Smooth muscle cell (in vitro differentiated cells): ENCODE measurements around the gene UBL5. TPM values are rescaled to one million over a fixed set of nuclear protein-coding genes. Genes with fewer than 3 reads are reported as not detected.

Experiments
- DNase-seq: peaks from one replicate; lab custom pipeline; 2025; ENCODE audit not compliant: unreplicated experiment; lab: John Stamatoyannopoulos, UW
- H2AFZ ChIP-seq: fragments of 200-600 bp; sonication (generic); 2 replicates; pipeline ENCODE4 v1.6.0; 2016; ENCODE audit warnings: antibody characterized with exemption, low read depth, mild to moderate bottlenecking
- H3F3A ChIP-seq: fragments of 200-600 bp; sonication (generic); 2 replicates; pipeline ENCODE4 v1.6.0; 2017; ENCODE audit warnings: antibody characterized with exemption, low read depth
- H3K27ac ChIP-seq: fragments of 200-600 bp; sonication (generic); 2 replicates; pipeline ENCODE4 v1.5.1; 2016; ENCODE audit warnings: low read depth, mild to moderate bottlenecking
- H3K27me3 ChIP-seq: fragments of 200-600 bp; sonication (generic); 2 replicates; pipeline ENCODE4 v1.6.1; 2016; ENCODE audit warnings: low read depth, mild to moderate bottlenecking
- H3K36me3 ChIP-seq: fragments of 200-600 bp; sonication (generic); 2 replicates; pipeline ENCODE4 v1.5.1; 2016; ENCODE audit warnings: low read depth
- H3K4me1 ChIP-seq: fragments of 200-600 bp; sonication (generic); 2 replicates; pipeline ENCODE4 v1.5.1; 2016; ENCODE audit warnings: low read depth
- H3K4me2 ChIP-seq: fragments of 200-600 bp; sonication (generic); 2 replicates; pipeline ENCODE4 v1.6.0; 2016; ENCODE audit warnings: mild to moderate bottlenecking
- H3K4me3 ChIP-seq: fragments of 200-600 bp; sonication (generic); 2 replicates; pipeline ENCODE4 v1.5.1; 2016; ENCODE audit warnings: mild to moderate bottlenecking
- H3K79me2 ChIP-seq: fragments of 200-600 bp; sonication (generic); 2 replicates; pipeline ENCODE4 v1.6.0; 2016; ENCODE audit warnings: low read depth, mild to moderate bottlenecking
- H3K9ac ChIP-seq: fragments of 200-600 bp; sonication (generic); 2 replicates; pipeline ENCODE4 v1.6.0; 2016; ENCODE audit warnings: low read depth
- H3K9me3 ChIP-seq: fragments of 200-600 bp; sonication (generic); replicated peaks from 2 replicates; pipeline ENCODE4 v1.5.1; 2016; ENCODE audit warnings: low read depth
- H4K20me1 ChIP-seq: fragments of 200-600 bp; sonication (generic); 2 replicates; pipeline ENCODE4 v1.6.0; 2016; ENCODE audit warnings: low read depth
- CTCF ChIP-seq: fragments of 200-600 bp; sonication (generic); IDR thresholded peaks from 2 replicates; pipeline ENCODE4 v1.5.1; 2017; ENCODE audit warnings: borderline replicate concordance, mild to moderate bottlenecking, antibody characterized with exemption; ENCODE audit not compliant: insufficient read depth, poor library complexity, severe bottlenecking
- WGBS: methylation state at CpG from one replicate; pipeline ENCODE4 v1.1.7; 2016; ENCODE audit warnings: low lambda C conversion rate; 5-methylcytosine and 5-hydroxymethylcytosine counted together
- polyA plus RNA-seq: library from polyadenylated mRNA; unstranded; fragments of >200 nt; fragmentation: Nextera tagmentation; extraction: Ambion mirVana; gene quantifications from 2 replicates; pipeline ENCODE4 v1.2.1, GENCODE V29; 2016
- total RNA-seq: library from RNA; depleted of rRNA; stranded (reverse); fragments of >200 nt; gene quantifications from 2 replicates; pipeline ENCODE4 v1.2.3, GENCODE V29; 2014

The UBL5 gene
- total and polyA plus RNA-seq, 2 experiments from 2014 or later: 574 to 848 TPM

GRCh38 chr19:9857076-9857721 lies 29.5 kb downstream of the UBL5 start:
- DNase-seq: no peak
- Histone ChIP-seq H3K4me3 (no peak overlapping the region), H3K4me1 (peaks cover 4% of the 10 kb centered on the region), H3K36me3 (no peaks in the 10 kb centered on the region), H3K9me3 (no peaks in the 10 kb centered on the region), H4K20me1 (no peaks in the 10 kb centered on the region), H3K27ac (no peak overlapping the region), H3K4me2 (no peak overlapping the region), H3K27me3 (no peaks in the 10 kb centered on the region), H3K9ac (no peak overlapping the region), H3K79me2 (no peaks in the 10 kb centered on the region), H3F3A (peaks cover 1% of the 10 kb centered on the region), H2AFZ (no peak overlapping the region)
- no peak for TF ChIP-seq CTCF
- 97% methylated on average over 13 of the region's 13 CpGs for whole genome bisulfite sequencing

GRCh38 chr19:9857920-9858746 lies 30.4 kb downstream of the UBL5 start:
- Histone ChIP-seq H3K9me3 (no peaks in the 10 kb centered on the region), H3K36me3 (no peaks in the 10 kb centered on the region), H3F3A (no peaks in the 10 kb centered on the region), H4K20me1 (no peaks in the 10 kb centered on the region), H3K4me1 (no peaks in the 10 kb centered on the region), H3K4me2 (no peak overlapping the region), H3K4me3 (no peak overlapping the region), H3K27me3 (no peaks in the 10 kb centered on the region), H3K27ac (no peak overlapping the region), H3K79me2 (no peaks in the 10 kb centered on the region), H3K9ac (no peak overlapping the region), H2AFZ (no peak overlapping the region)
- TF ChIP-seq CTCF: no peak
- 95% methylated on average over 10 of the region's 10 CpGs for WGBS
- DNase-seq: no peak

- H3K4me3 ChIP-seq: no peak overlapping the region
- H3K36me3 ChIP-seq: no peaks in the 10 kb centered on the region
- H2AFZ ChIP-seq: no peak overlapping the region
- H3F3A ChIP-seq: no peaks in the 10 kb centered on the region
- no peaks in the 10 kb centered on the region for H4K20me1 ChIP-seq
- no peak overlapping the region for H3K9ac ChIP-seq
- H3K79me2 ChIP-seq: no peaks in the 10 kb centered on the region
- H3K27ac ChIP-seq: no peak overlapping the region
- H3K27me3 ChIP-seq: no peaks in the 10 kb centered on the region
- H3K4me1 ChIP-seq: no peaks in the 10 kb centered on the region
- H3K9me3 ChIP-seq: no peaks in the 10 kb centered on the region
- TF ChIP-seq CTCF: no peak
- no peak for DNase-seq
- no peak overlapping the region for H3K4me2 ChIP-seq
Observed at GRCh38 chr19:9858766-9859165, 31.0 kb downstream of the UBL5 start.
